ENCODE data around the gene TRIM33. TPM values are rescaled to one million over a fixed set of nuclear protein-coding genes. Genes with fewer than 3 reads are reported as not detected.

Gene TRIM33
- total RNA-seq, 2 donors from 2014 or later = 15.7 to 17.9 TPM

GRCh38 chr1:114436799-114437198 is 74.2 kb downstream of the TRIM33 start:
- peaks cover 6% of the 10 kb centered on the region for H3K36me3 ChIP-seq
- H3K4me3 ChIP-seq = no peak overlapping the region
- no peak for DNase-seq (ENCODE audit: low spot score)
- no peak overlapping the region for H3K27ac ChIP-seq
- H3K9me3 ChIP-seq = no peaks in the 10 kb centered on the region
- H3K4me1 ChIP-seq = no peaks in the 10 kb centered on the region
- TF ChIP-seq, protein P1, sequence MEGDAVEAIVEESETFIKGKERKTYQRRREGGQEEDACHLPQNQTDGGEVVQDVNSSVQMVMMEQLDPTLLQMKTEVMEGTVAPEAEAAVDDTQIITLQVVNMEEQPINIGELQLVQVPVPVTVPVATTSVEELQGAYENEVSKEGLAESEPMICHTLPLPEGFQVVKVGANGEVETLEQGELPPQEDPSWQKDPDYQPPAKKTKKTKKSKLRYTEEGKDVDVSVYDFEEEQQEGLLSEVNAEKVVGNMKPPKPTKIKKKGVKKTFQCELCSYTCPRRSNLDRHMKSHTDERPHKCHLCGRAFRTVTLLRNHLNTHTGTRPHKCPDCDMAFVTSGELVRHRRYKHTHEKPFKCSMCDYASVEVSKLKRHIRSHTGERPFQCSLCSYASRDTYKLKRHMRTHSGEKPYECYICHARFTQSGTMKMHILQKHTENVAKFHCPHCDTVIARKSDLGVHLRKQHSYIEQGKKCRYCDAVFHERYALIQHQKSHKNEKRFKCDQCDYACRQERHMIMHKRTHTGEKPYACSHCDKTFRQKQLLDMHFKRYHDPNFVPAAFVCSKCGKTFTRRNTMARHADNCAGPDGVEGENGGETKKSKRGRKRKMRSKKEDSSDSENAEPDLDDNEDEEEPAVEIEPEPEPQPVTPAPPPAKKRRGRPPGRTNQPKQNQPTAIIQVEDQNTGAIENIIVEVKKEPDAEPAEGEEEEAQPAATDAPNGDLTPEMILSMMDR (IDR thresholded peaks at IDR 0.05) = no peak
- no peaks in the 10 kb centered on the region for H3K27me3 ChIP-seq

DNA sequence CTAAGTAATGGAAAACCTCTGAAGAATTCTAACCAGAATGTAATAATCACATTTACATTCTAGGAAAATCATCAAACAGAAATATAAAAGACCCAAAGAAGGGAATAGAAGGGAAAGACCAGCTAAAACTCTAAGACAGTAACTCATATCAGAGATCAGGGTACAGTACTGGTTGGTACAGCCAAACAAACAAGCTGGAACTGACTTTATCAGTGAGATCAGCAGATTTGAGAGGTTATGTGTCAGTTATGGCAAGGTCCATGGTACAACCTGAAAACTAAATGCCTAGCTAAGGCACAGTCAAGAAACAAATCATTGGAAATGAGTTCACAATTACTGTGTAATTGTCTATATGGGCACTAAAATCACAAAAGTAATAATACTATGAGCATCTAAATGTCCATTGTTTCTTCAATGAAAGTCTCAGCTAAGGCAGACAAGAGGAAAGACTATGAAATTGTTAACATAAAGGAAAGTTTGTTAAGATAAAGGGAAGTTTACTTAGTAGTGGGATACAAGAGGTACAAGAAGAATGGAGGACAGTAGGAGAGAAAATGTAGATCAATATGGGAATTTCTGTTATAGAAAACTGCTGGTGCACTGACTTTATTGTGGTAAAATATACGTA is 75.8 kb downstream of the TRIM33 start:
- no peak overlapping the region for H3K4me3 ChIP-seq
- H3K27ac ChIP-seq = no peak overlapping the region
- TF ChIP-seq, protein P1 (IDR thresholded peaks at IDR 0.05) = no peak

GRCh38 chr1:114431026-114431425 is 80.0 kb downstream of the TRIM33 start:
- DNase-seq (ENCODE audit: low spot score) = no peak
- Histone ChIP-seq H3K4me1 (peaks cover 0 to 11% of the 10 kb centered on the region in 2 donors), H3K9me3 (no peaks in the 10 kb centered on the region), H3K27me3 (no peaks in the 10 kb centered on the region), H3K27ac (peak overlapping the region in 1 of 2 donors; percentile 15), H3K4me3 (no peak overlapping the region), H3K36me3 (peaks cover 6% of the 10 kb centered on the region)
- TF ChIP-seq, protein P1 (IDR thresholded peaks at IDR 0.05) = no peak

More for the DNA sequence above, 75.8 kb downstream of the TRIM33 start:
- DNase-seq (ENCODE audit: low spot score) = no peak
- Histone ChIP-seq H3K36me3 (peaks cover 6% of the 10 kb centered on the region), H3K9me3 (no peaks in the 10 kb centered on the region), H3K4me1 (peaks cover 0 to 11% of the 10 kb centered on the region in 2 donors), H3K27me3 (no peaks in the 10 kb centered on the region)

- H3K36me3 ChIP-seq = peaks cover 33% of the 10 kb centered on the region
- H3K9me3 ChIP-seq = no peaks in the 10 kb centered on the region
- H3K4me3 ChIP-seq = no peak overlapping the region
- TF ChIP-seq, protein P1 (IDR thresholded peaks at IDR 0.05) = peak in 1 of 2 donors; percentile 57
- no peaks in the 10 kb centered on the region for H3K27me3 ChIP-seq
- DNase-seq (ENCODE audit: low spot score) = no peak
- H3K4me1 ChIP-seq = peaks cover 0 to 11% of the 10 kb centered on the region in 2 donors
- no peak overlapping the region for H3K27ac ChIP-seq
These were observed 82.8 kb downstream of the TRIM33 start for GRCh38 chr1:114428083-114428754.

GRCh38 chr1:114427612-114428011 is 83.4 kb downstream of the TRIM33 start:
- DNase-seq (ENCODE audit: low spot score) = no peak
- no peaks in the 10 kb centered on the region for H3K9me3 ChIP-seq
- no peak overlapping the region for H3K4me3 ChIP-seq
- no peak overlapping the region for H3K27ac ChIP-seq
- no peaks in the 10 kb centered on the region for H3K27me3 ChIP-seq
- H3K36me3 ChIP-seq = peaks cover 34% of the 10 kb centered on the region
- TF ChIP-seq, protein P1 (IDR thresholded peaks at IDR 0.05) = no peak
- peaks cover 0 to 11% of the 10 kb centered on the region in 2 donors for H3K4me1 ChIP-seq

All from right atrium auricular region (tissue), 2 donors.